Activated naive CD4-positive, alpha-beta T cell treated with Interleukin-2 at 50 U/mL for 16 hours (primary cell): ENCODE measurements around the gene MDK.

ENCODE experiments used
- DNase-seq: peaks from one replicate; pipeline ENCODE4 v3.0.0-alpha.2; 2020

The MDK gene

GRCh38 chr11:46348566-46349401 lies 32.7 kb upstream of the MDK start:
- peak; percentile 59 for DNase-seq

- no peak for DNase-seq
Observed at GRCh38 chr11:46350695-46351094, 30.8 kb upstream of the MDK start.

- no peak for DNase-seq
Observed at GRCh38 chr11:46351148-46351547, 30.3 kb upstream of the MDK start.

- DNase-seq = no peak
Observed at GRCh38 chr11:46351606-46352005, 29.9 kb upstream of the MDK start.

GRCh38 chr11:46352063-46352841 lies 29.2 kb upstream of the MDK start:
- DNase-seq = peak; percentile 78

- peak; percentile 66 for DNase-seq
Observed at GRCh38 chr11:46353698-46354097, 27.8 kb upstream of the MDK start.

- no peak for DNase-seq
Observed at GRCh38 chr11:46356924-46357482, 24.5 kb upstream of the MDK start.

- DNase-seq = no peak
Observed at GRCh38 chr11:46357483-46357936, 24.0 kb upstream of the MDK start.

GRCh38 chr11:46359953-46360352 lies 21.5 kb upstream of the MDK start:
- DNase-seq = no peak

GRCh38 chr11:46360878-46361277 lies 20.6 kb upstream of the MDK start:
- DNase-seq = no peak

GRCh38 chr11:46361283-46362155 lies 19.9 kb upstream of the MDK start:
- peak; percentile 67 for DNase-seq

- no peak for DNase-seq
Observed at GRCh38 chr11:46362156-46363030, 19.1 kb upstream of the MDK start.

GRCh38 chr11:46363031-46363407 lies 18.4 kb upstream of the MDK start:
- no peak for DNase-seq

- DNase-seq = no peak
Observed at GRCh38 chr11:46363455-46364005, 17.9 kb upstream of the MDK start.

- DNase-seq = no peak
Observed at GRCh38 chr11:46364056-46364455, 17.4 kb upstream of the MDK start.

- DNase-seq = no peak
Observed at GRCh38 chr11:46364791-46365190, 16.7 kb upstream of the MDK start.

GRCh38 chr11:46366260-46366659 lies 15.2 kb upstream of the MDK start:
- no peak for DNase-seq

- DNase-seq = no peak
Observed at GRCh38 chr11:46366661-46367161, 14.8 kb upstream of the MDK start.

- DNase-seq = peak; percentile 74
Observed at GRCh38 chr11:46367244-46367915, 14.1 kb upstream of the MDK start.

GRCh38 chr11:46367916-46368267 lies 13.6 kb upstream of the MDK start:
- DNase-seq = no peak
